GM23338 (cell line): Measurements from ENCODE around the gene SCN9A. TPM values are rescaled to one million over a fixed set of nuclear protein-coding genes. Genes with fewer than 3 reads are reported as not detected.

Source experiments
- ATAC-seq: fragments of 200-7000 bp; cut with Tn5 transposase; 3 replicates; pipeline ENCODE4 v1.9.1; 2020
- DNase-seq: peaks from one replicate; pipeline ENCODE4 v3.0.0-alpha.2; 2015; ENCODE audit warnings: low spot score
- H2AFZ ChIP-seq: fragments of 200-600 bp; sonication (generic); 2 replicates; pipeline ENCODE4 v1.8.0; 2016; ENCODE audit warnings: antibody characterized with exemption, mild to moderate bottlenecking, moderate library complexity
- H3F3A ChIP-seq: fragments of 200-600 bp; sonication (generic); replicated peaks from 2 replicates; pipeline ENCODE4 v1.8.0; 2017; ENCODE audit warnings: antibody characterized with exemption, mixed run types, low read depth
- H3K27ac ChIP-seq: fragments of 200-600 bp; sonication (generic); 2 replicates; pipeline ENCODE4 v1.6.1; 2016; ENCODE audit warnings: low read depth
- H3K27me3 ChIP-seq: fragments of 200-600 bp; sonication (generic); 2 replicates; pipeline ENCODE4 v1.8.0; 2016; ENCODE audit warnings: mild to moderate bottlenecking, mixed run types, moderate library complexity; ENCODE audit not compliant: insufficient read depth
- H3K36me3 ChIP-seq: fragments of 200-600 bp; sonication (generic); 2 replicates; pipeline ENCODE4 v1.8.0; 2016; ENCODE audit warnings: mild to moderate bottlenecking; ENCODE audit not compliant: insufficient read depth
- H3K4me1 ChIP-seq: fragments of 200-600 bp; sonication (generic); 2 replicates; pipeline ENCODE4 v1.8.0; 2016; ENCODE audit warnings: mild to moderate bottlenecking, moderate library complexity; ENCODE audit not compliant: insufficient read depth
- H3K4me2 ChIP-seq: fragments of 200-600 bp; sonication (generic); 2 replicates; pipeline ENCODE4 v1.7.1; 2017; ENCODE audit warnings: mixed run types
- H3K4me3 ChIP-seq: fragments of 200-600 bp; sonication (generic); 2 replicates; pipeline ENCODE4 v1.6.1; 2016; ENCODE audit warnings: mixed run types
- H3K79me2 ChIP-seq: fragments of 200-600 bp; sonication (generic); replicated peaks from 2 replicates; pipeline ENCODE4 v1.8.0; 2017; ENCODE audit warnings: mild to moderate bottlenecking; ENCODE audit not compliant: insufficient read depth
- H3K9me2 ChIP-seq: fragments of 200-600 bp; sonication (generic); 2 replicates; pipeline ENCODE4 v1.8.0; 2017; ENCODE audit not compliant: insufficient read depth
- H4K20me1 ChIP-seq: fragments of 200-600 bp; sonication (generic); replicated peaks from 2 replicates; pipeline ENCODE4 v1.8.0; 2017; ENCODE audit warnings: mild to moderate bottlenecking; ENCODE audit not compliant: insufficient read depth
- H3K27ac Mint-ChIP-seq: 2 replicates; pipeline ENCODE4 v1.8.0; 2020; ENCODE audit warnings: inconsistent platforms, mild to moderate bottlenecking, moderate library complexity, mixed read lengths
- H3K27me3 Mint-ChIP-seq: 3 replicates; pipeline ENCODE4 v1.8.0; 2022; ENCODE audit warnings: low read depth, mild to moderate bottlenecking, moderate library complexity, mixed read lengths, inconsistent platforms; ENCODE audit not compliant: insufficient read depth, poor library complexity
- H3K36me3 Mint-ChIP-seq: 3 replicates; pipeline ENCODE4 v1.8.0; 2021; ENCODE audit warnings: low read depth, mild to moderate bottlenecking, inconsistent platforms, moderate library complexity, mixed read lengths
- H3K4me1 Mint-ChIP-seq: 3 replicates; pipeline ENCODE4 v1.8.0; 2020; ENCODE audit warnings: mild to moderate bottlenecking, inconsistent platforms, mixed read lengths
- H3K4me3 Mint-ChIP-seq: 3 replicates; pipeline ENCODE4 v1.8.0; 2021; ENCODE audit warnings: moderate library complexity, mild to moderate bottlenecking, inconsistent platforms, mixed read lengths
- H3K9me3 Mint-ChIP-seq: 3 replicates; pipeline ENCODE4 v1.8.0; 2020; ENCODE audit warnings: moderate library complexity, mild to moderate bottlenecking, inconsistent platforms, mixed read lengths
- CREB1 ChIP-seq: fragments of 250-450 bp; sonication (Bioruptor Pico); IDR thresholded peaks from 2 replicates; pipeline ENCODE4 v1.5.0; 2020; ENCODE audit warnings: low read depth, mild to moderate bottlenecking, moderate library complexity
- EZH2 ChIP-seq: fragments of 200-600 bp; sonication (generic); IDR thresholded peaks from one replicate; pipeline ENCODE4 v1.8.0; 2017; ENCODE audit warnings: antibody characterized with exemption, mild to moderate bottlenecking, low read depth; ENCODE audit not compliant: unreplicated experiment
- JUNB ChIP-seq: IDR thresholded peaks from one replicate; pipeline ENCODE4 v1.6.1; 2016; ENCODE audit warnings: antibody characterized with exemption; ENCODE audit not compliant: unreplicated experiment
- STAT1 ChIP-seq: IDR thresholded peaks from one replicate; pipeline ENCODE4 v1.6.1; 2016; ENCODE audit warnings: antibody characterized with exemption; ENCODE audit not compliant: unreplicated experiment
- ZNF331 ChIP-seq: fragments of 250-450 bp; sonication (Bioruptor Pico); IDR thresholded peaks from 2 replicates; pipeline ENCODE4 v1.5.0; 2020; ENCODE audit warnings: low read depth, mild to moderate bottlenecking, moderate library complexity
- polyA plus RNA-seq: library from polyadenylated mRNA; unstranded; fragments of >200 nt; fragmentation: Nextera tagmentation; extraction: Ambion mirVana; gene quantifications from 2 replicates; pipeline ENCODE4 v1.2.1, GENCODE V29; 2016
- total RNA-seq: library from RNA; depleted of rRNA; stranded (reverse); fragments of >200 nt; shearing (Covaris generic); gene quantifications from 2 replicates; pipeline ENCODE4 v1.2.3, GENCODE V29; 2014
- TF ChIP-seq, protein P1 (sequence below), 2 experiments: fragments of 200-600 bp in 1 of 2; sonication (generic) in 1 of 2; conservative IDR thresholded peaks; 2 replicates each; pipeline versions ENCODE4 v1.5.1 to v1.6.1; 2016 to 2017; ENCODE audit warnings: antibody characterized with exemption in 2 of 2, low read depth in 2 of 2, mild to moderate bottlenecking in 2 of 2, moderate library complexity in 1 of 2
- TF ChIP-seq, protein P2 (sequence below): IDR thresholded peaks from one replicate; pipeline ENCODE4 v1.6.1; 2018; ENCODE audit warnings: antibody characterized with exemption; ENCODE audit not compliant: unreplicated experiment
- TF ChIP-seq, protein P3 (sequence below): fragments of 250-450 bp; sonication (Bioruptor Pico); IDR thresholded peaks from 2 replicates; pipeline ENCODE4 v1.5.0; 2020; ENCODE audit warnings: mild to moderate bottlenecking, moderate library complexity

The SCN9A gene
- total and polyA plus RNA-seq, 2 experiments from 2014 or later = 8.8 to 9.5 TPM

- Histone ChIP-seq H3F3A (no peaks in the 10 kb centered on the region), H3K36me3 (no peaks in the 10 kb centered on the region), H2AFZ (no peak overlapping the region), H3K4me3 (no peak overlapping the region), H3K27ac (no peak overlapping the region), H3K79me2 (no peaks in the 10 kb centered on the region), H3K4me2 (no peak overlapping the region), H3K9me2 (no peaks in the 10 kb centered on the region), H3K4me1 (peaks cover 17% of the 10 kb centered on the region), H4K20me1 (no peaks in the 10 kb centered on the region), H3K27me3 (no peaks in the 10 kb centered on the region)
- H3K27ac Mint-ChIP-seq = no peak overlapping the region
- H3K4me3 Mint-ChIP-seq = no peak overlapping the region
- DNase-seq (no peak), ATAC-seq (no peak)
- no peaks in the 10 kb centered on the region for H3K9me3 Mint-ChIP-seq
- TF ChIP-seq, protein P1, sequence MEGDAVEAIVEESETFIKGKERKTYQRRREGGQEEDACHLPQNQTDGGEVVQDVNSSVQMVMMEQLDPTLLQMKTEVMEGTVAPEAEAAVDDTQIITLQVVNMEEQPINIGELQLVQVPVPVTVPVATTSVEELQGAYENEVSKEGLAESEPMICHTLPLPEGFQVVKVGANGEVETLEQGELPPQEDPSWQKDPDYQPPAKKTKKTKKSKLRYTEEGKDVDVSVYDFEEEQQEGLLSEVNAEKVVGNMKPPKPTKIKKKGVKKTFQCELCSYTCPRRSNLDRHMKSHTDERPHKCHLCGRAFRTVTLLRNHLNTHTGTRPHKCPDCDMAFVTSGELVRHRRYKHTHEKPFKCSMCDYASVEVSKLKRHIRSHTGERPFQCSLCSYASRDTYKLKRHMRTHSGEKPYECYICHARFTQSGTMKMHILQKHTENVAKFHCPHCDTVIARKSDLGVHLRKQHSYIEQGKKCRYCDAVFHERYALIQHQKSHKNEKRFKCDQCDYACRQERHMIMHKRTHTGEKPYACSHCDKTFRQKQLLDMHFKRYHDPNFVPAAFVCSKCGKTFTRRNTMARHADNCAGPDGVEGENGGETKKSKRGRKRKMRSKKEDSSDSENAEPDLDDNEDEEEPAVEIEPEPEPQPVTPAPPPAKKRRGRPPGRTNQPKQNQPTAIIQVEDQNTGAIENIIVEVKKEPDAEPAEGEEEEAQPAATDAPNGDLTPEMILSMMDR (conservative IDR thresholded peaks at IDR 0.05; ENCODE audit: low read depth in 2 of 2) = no peak
- TF ChIP-seq, protein P2, sequence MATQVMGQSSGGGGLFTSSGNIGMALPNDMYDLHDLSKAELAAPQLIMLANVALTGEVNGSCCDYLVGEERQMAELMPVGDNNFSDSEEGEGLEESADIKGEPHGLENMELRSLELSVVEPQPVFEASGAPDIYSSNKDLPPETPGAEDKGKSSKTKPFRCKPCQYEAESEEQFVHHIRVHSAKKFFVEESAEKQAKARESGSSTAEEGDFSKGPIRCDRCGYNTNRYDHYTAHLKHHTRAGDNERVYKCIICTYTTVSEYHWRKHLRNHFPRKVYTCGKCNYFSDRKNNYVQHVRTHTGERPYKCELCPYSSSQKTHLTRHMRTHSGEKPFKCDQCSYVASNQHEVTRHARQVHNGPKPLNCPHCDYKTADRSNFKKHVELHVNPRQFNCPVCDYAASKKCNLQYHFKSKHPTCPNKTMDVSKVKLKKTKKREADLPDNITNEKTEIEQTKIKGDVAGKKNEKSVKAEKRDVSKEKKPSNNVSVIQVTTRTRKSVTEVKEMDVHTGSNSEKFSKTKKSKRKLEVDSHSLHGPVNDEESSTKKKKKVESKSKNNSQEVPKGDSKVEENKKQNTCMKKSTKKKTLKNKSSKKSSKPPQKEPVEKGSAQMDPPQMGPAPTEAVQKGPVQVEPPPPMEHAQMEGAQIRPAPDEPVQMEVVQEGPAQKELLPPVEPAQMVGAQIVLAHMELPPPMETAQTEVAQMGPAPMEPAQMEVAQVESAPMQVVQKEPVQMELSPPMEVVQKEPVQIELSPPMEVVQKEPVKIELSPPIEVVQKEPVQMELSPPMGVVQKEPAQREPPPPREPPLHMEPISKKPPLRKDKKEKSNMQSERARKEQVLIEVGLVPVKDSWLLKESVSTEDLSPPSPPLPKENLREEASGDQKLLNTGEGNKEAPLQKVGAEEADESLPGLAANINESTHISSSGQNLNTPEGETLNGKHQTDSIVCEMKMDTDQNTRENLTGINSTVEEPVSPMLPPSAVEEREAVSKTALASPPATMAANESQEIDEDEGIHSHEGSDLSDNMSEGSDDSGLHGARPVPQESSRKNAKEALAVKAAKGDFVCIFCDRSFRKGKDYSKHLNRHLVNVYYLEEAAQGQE = no peak
- no peak for TF ChIP-seq EZH2
- TF ChIP-seq JUNB = no peak
- TF ChIP-seq, protein P3, sequence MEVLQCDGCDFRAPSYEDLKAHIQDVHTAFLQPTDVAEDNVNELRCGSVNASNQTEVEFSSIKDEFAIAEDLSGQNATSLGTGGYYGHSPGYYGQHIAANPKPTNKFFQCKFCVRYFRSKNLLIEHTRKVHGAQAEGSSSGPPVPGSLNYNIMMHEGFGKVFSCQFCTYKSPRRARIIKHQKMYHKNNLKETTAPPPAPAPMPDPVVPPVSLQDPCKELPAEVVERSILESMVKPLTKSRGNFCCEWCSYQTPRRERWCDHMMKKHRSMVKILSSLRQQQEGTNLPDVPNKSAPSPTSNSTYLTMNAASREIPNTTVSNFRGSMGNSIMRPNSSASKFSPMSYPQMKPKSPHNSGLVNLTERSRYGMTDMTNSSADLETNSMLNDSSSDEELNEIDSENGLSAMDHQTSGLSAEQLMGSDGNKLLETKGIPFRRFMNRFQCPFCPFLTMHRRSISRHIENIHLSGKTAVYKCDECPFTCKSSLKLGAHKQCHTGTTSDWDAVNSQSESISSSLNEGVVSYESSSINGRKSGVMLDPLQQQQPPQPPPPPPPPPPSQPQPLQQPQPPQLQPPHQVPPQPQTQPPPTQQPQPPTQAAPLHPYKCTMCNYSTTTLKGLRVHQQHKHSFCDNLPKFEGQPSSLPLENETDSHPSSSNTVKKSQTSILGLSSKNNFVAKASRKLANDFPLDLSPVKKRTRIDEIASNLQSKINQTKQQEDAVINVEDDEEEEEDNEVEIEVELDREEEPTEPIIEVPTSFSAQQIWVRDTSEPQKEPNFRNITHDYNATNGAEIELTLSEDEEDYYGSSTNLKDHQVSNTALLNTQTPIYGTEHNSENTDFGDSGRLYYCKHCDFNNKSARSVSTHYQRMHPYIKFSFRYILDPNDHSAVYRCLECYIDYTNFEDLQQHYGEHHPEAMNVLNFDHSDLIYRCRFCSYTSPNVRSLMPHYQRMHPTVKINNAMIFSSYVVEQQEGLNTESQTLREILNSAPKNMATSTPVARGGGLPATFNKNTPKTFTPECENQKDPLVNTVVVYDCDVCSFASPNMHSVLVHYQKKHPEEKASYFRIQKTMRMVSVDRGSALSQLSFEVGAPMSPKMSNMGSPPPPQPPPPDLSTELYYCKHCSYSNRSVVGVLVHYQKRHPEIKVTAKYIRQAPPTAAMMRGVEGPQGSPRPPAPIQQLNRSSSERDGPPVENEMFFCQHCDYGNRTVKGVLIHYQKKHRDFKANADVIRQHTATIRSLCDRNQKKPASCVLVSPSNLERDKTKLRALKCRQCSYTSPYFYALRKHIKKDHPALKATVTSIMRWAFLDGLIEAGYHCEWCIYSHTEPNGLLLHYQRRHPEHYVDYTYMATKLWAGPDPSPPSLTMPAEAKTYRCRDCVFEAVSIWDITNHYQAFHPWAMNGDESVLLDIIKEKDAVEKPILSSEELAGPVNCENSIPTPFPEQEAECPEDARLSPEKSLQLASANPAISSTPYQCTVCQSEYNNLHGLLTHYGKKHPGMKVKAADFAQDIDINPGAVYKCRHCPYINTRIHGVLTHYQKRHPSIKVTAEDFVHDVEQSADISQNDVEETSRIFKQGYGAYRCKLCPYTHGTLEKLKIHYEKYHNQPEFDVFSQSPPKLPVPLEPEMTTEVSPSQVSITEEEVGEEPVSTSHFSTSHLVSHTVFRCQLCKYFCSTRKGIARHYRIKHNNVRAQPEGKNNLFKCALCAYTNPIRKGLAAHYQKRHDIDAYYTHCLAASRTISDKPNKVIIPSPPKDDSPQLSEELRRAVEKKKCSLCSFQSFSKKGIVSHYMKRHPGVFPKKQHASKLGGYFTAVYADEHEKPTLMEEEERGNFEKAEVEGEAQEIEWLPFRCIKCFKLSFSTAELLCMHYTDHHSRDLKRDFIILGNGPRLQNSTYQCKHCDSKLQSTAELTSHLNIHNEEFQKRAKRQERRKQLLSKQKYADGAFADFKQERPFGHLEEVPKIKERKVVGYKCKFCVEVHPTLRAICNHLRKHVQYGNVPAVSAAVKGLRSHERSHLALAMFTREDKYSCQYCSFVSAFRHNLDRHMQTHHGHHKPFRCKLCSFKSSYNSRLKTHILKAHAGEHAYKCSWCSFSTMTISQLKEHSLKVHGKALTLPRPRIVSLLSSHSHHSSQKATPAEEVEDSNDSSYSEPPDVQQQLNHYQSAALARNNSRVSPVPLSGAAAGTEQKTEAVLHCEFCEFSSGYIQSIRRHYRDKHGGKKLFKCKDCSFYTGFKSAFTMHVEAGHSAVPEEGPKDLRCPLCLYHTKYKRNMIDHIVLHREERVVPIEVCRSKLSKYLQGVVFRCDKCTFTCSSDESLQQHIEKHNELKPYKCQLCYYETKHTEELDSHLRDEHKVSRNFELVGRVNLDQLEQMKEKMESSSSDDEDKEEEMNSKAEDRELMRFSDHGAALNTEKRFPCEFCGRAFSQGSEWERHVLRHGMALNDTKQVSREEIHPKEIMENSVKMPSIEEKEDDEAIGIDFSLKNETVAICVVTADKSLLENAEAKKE (CRISPR knock-in tag) = no peak
- no peak for TF ChIP-seq ZNF331 (CRISPR knock-in tag)
- no peak for TF ChIP-seq STAT1
- TF ChIP-seq CREB1 = no peak
- no peaks in the 10 kb centered on the region for H3K27me3 Mint-ChIP-seq
- H3K36me3 Mint-ChIP-seq = no peaks in the 10 kb centered on the region
- peaks cover 22% of the 10 kb centered on the region for H3K4me1 Mint-ChIP-seq
Observed at GRCh38 chr2:166335284-166335683, 40.5 kb downstream of the SCN9A start.
